ENCODE measurements around the gene SLC6A13.
A peak's percentile ranks its signal among the peaks of the same experiment; 100 is the strongest.

Gene SLC6A13

GRCh38 chr12:213527-213932, 49.1 kb downstream of the SLC6A13 start:
- DNase-seq = no peak

- DNase-seq = no peak
These were observed 49.7 kb downstream of the SLC6A13 start for GRCh38 chr12:212715-213526.

GRCh38 chr12:212415-212714, 50.3 kb downstream of the SLC6A13 start:
- DNase-seq = no peak

- no peak for DNase-seq
These were observed 50.8 kb downstream of the SLC6A13 start for GRCh38 chr12:211639-212414.

GRCh38 chr12:211142-211465, 51.5 kb downstream of the SLC6A13 start:
- no peak for DNase-seq

GRCh38 chr12:210277-211141, 52.1 kb downstream of the SLC6A13 start:
- no peak for DNase-seq

GRCh38 chr12:209851-210250, 52.8 kb downstream of the SLC6A13 start:
- DNase-seq = no peak

GRCh38 chr12:209246-209645, 53.4 kb downstream of the SLC6A13 start:
- DNase-seq = no peak

GRCh38 chr12:208813-209212, 53.8 kb downstream of the SLC6A13 start:
- no peak for DNase-seq

- no peak for DNase-seq
These were observed 54.8 kb downstream of the SLC6A13 start for GRCh38 chr12:207804-208203.

- no peak for DNase-seq
These were observed 55.7 kb downstream of the SLC6A13 start for GRCh38 chr12:206746-207440.

GRCh38 chr12:205026-205425, 57.6 kb downstream of the SLC6A13 start:
- DNase-seq = no peak

- no peak for DNase-seq
These were observed 58.4 kb downstream of the SLC6A13 start for GRCh38 chr12:204261-204678.

GRCh38 chr12:203462-204260, 59.0 kb downstream of the SLC6A13 start:
- peak; percentile 89 for DNase-seq

GRCh38 chr12:203074-203461, 59.6 kb downstream of the SLC6A13 start:
- DNase-seq = no peak

GRCh38 chr12:202081-202731, 60.4 kb downstream of the SLC6A13 start:
- DNase-seq = no peak

GRCh38 chr12:201361-201760, 61.3 kb downstream of the SLC6A13 start:
- DNase-seq = no peak

GRCh38 chr12:198705-199104, 63.9 kb downstream of the SLC6A13 start:
- no peak for DNase-seq

GRCh38 chr12:197911-198695, 64.5 kb downstream of the SLC6A13 start:
- no peak for DNase-seq

GRCh38 chr12:197347-197746, 65.3 kb downstream of the SLC6A13 start:
- no peak for DNase-seq

- no peak for DNase-seq
These were observed 66.2 kb downstream of the SLC6A13 start for GRCh38 chr12:196436-196835.

Measured in islet precursor cell (in vitro differentiated cells).